ENCODE measurements around the gene CCDC12. TPM values are rescaled to one million over a fixed set of nuclear protein-coding genes. Genes with fewer than 3 reads are reported as not detected.

Gene CCDC12
- total RNA-seq, 1 donor from 2014 or later: 50.5 TPM

DNA sequence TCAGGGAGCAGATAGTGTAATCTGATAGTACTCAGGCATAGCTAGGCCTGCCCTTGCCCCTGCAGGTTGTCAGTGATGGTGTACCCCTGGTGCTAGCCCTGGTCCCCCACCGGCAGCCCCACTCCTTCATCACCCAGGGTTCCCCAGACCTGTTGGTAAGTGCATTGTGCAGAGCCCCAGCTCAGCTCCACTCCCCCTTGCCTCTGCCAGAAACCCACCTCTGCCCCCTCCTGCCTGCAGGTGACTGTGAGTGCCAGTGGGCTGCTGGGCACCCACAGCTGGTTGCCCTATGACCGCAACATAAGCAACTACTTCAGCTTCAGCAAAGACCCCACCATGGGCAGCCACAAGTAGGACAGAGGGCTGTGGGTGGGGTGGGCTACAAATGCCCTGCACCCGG is 30.5 kb upstream of the CCDC12 start:
- TF ChIP-seq, protein P1, sequence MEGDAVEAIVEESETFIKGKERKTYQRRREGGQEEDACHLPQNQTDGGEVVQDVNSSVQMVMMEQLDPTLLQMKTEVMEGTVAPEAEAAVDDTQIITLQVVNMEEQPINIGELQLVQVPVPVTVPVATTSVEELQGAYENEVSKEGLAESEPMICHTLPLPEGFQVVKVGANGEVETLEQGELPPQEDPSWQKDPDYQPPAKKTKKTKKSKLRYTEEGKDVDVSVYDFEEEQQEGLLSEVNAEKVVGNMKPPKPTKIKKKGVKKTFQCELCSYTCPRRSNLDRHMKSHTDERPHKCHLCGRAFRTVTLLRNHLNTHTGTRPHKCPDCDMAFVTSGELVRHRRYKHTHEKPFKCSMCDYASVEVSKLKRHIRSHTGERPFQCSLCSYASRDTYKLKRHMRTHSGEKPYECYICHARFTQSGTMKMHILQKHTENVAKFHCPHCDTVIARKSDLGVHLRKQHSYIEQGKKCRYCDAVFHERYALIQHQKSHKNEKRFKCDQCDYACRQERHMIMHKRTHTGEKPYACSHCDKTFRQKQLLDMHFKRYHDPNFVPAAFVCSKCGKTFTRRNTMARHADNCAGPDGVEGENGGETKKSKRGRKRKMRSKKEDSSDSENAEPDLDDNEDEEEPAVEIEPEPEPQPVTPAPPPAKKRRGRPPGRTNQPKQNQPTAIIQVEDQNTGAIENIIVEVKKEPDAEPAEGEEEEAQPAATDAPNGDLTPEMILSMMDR (IDR thresholded peaks at IDR 0.05; ENCODE audit: unreplicated experiment): no peak
- no peak for DNase-seq (ENCODE audit: low spot score in 2 of 2, unreplicated experiment in 2 of 2)
- Mint-ChIP-seq H3K4me1 (peaks cover 9% of the 10 kb centered on the region), H3K36me3 (peaks cover 15% of the 10 kb centered on the region), H3K4me3 (no peak overlapping the region), H3K9me3 (no peaks in the 10 kb centered on the region), H3K27ac (no peak overlapping the region), H3K27me3 (ENCODE audit: low read depth) (no peaks in the 10 kb centered on the region)

DNA sequence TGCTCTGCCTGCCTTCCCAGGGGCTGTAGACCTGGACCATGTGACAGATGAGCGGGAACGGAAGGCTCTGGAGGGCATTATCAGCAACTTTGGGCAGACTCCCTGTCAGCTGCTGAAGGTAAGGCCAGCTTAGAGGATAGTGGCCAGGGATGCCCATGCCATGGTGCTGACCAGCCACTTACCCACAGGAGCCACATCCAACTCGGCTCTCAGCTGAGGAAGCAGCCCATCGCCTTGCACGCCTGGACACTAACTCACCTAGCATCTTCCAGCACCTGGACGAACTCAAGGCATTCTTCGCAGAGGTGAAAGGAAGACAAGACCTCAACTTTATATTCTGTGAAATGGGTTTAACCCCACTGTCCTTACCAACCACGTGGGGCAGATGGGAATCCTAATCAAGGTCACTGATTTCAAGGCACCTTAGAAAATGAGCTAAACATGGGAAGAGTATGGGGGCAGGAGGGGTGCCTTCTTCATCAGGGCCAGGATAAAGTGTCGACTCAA is 29.7 kb upstream of the CCDC12 start:
- H3K36me3 Mint-ChIP-seq: peaks cover 15% of the 10 kb centered on the region
- TF ChIP-seq, protein P1 (IDR thresholded peaks at IDR 0.05; ENCODE audit: unreplicated experiment): no peak
- H3K27me3 Mint-ChIP-seq (ENCODE audit: low read depth): no peaks in the 10 kb centered on the region
- DNase-seq (ENCODE audit: low spot score in 2 of 2, unreplicated experiment in 2 of 2): no peak
- H3K9me3 Mint-ChIP-seq: no peaks in the 10 kb centered on the region
- H3K27ac Mint-ChIP-seq: no peak overlapping the region
- H3K4me1 Mint-ChIP-seq: peaks cover 9% of the 10 kb centered on the region
- no peak overlapping the region for H3K4me3 Mint-ChIP-seq

DNA sequence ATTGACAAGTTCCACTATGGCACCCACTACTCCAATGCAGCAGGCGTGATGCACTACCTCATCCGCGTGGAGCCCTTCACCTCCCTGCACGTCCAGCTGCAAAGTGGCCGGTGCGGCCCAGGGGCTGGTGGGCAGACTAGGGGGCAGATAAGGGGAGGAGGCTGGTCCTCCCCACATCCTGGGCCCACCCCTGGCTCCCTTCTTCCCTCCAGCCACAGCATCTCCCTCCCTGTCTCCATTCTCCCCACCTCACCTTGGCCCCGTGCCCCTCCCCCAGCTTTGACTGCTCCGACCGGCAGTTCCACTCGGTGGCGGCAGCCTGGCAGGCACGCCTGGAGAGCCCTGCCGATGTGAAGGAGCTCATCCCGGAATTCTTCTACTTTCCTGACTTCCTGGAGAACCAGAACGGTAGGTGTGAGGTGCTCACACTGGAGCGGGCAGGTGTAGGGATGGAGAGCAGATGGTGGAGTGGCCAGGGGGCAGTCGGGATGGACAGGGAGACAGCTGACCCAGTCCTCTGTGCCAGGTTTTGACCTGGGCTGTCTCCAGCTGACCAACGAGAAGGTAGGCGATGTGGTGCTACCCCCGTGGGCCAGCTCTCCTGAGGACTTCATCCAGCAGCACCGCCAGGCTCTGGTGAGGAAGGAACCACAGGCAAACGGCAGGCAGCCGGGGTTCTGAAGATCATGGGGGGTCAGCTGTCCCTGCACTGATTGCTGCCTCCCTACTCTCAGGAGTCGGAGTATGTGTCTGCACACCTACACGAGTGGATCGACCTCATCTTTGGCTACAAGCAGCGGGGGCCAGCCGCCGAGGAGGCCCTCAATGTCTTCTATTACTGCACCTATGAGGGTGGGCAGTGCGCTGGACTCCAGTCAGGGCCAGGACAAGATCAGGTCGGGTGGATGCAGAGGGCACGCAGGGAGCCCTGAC is 28.9 kb upstream of the CCDC12 start:
- TF ChIP-seq, protein P1 (IDR thresholded peaks at IDR 0.05; ENCODE audit: unreplicated experiment): no peak
- no peak for DNase-seq (ENCODE audit: low spot score in 2 of 2, unreplicated experiment in 2 of 2)
- no peaks in the 10 kb centered on the region for H3K27me3 Mint-ChIP-seq (ENCODE audit: low read depth)
- H3K36me3 Mint-ChIP-seq: peaks cover 15% of the 10 kb centered on the region
- H3K27ac Mint-ChIP-seq: no peak overlapping the region
- no peak overlapping the region for H3K4me3 Mint-ChIP-seq
- peaks cover 8% of the 10 kb centered on the region for H3K4me1 Mint-ChIP-seq
- no peaks in the 10 kb centered on the region for H3K9me3 Mint-ChIP-seq

DNA sequence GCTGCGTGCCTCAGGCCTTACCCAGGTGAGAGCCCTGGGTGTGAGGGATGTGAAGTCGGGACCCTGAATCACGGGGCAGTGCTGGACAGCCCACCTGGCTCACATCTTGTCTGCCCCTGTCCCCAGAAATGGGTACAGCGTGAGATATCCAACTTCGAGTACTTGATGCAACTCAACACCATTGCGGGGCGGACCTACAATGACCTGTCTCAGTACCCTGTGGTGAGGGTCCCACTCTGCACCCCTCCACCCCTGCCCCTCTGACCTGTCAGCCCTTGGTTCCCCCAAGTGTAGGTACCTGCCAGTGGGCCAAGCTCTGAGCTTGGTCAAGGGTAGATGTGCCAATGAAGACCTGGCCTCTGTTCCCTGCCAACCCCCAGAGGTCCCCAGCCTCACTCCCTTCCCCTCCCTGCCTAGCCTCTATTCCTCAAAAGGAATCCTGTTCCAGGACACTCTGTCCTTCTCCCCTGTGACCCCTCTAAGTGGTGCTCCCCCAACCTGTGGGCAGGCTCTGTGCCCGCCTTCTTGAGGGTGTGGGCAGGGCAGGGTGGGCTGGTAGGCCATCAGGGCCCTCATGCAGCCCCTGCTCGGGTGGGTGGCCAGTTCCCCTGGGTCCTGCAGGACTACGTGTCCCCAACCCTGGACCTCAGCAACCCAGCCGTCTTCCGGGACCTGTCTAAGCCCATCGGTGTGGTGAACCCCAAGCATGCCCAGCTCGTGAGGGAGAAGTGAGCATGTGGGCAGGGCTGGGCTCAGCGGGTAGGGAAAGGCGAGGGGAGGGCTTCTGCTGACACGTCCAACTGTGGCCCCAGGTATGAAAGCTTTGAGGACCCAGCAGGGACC is 28.0 kb upstream of the CCDC12 start:
- no peaks in the 10 kb centered on the region for H3K27me3 Mint-ChIP-seq (ENCODE audit: low read depth)
- H3K27ac Mint-ChIP-seq: no peak overlapping the region

More for the DNA sequence above, 28.0 kb upstream of the CCDC12 start:
- TF ChIP-seq, protein P1 (IDR thresholded peaks at IDR 0.05; ENCODE audit: unreplicated experiment): no peak
- no peak for DNase-seq (ENCODE audit: low spot score in 2 of 2, unreplicated experiment in 2 of 2)
- no peaks in the 10 kb centered on the region for H3K9me3 Mint-ChIP-seq
- H3K4me1 Mint-ChIP-seq: peaks cover 2% of the 10 kb centered on the region
- H3K36me3 Mint-ChIP-seq: peaks cover 15% of the 10 kb centered on the region
- H3K4me3 Mint-ChIP-seq: no peak overlapping the region
